K562 (cell line): ENCODE data around the gene GPX5. TPM values are rescaled to one million over a fixed set of nuclear protein-coding genes. Genes with fewer than 3 reads are reported as not detected.

Experiments
- AFF1 ChIP-seq, 2 experiments: fragments of 450-650 bp; IDR thresholded peaks; 2 replicates each; pipeline ENCODE4 v1.6.1; 2018; ENCODE audit warnings: mild to moderate bottlenecking in 2 of 2, low read depth in 1 of 2; ENCODE audit not compliant: partially characterized antibody in 2 of 2
- ARID2 ChIP-seq: fragments of 450-650 bp; IDR thresholded peaks from 2 replicates; pipeline ENCODE4 v1.6.1; 2017; ENCODE audit warnings: antibody characterized with exemption, mild to moderate bottlenecking
- ATF6 ChIP-seq: sonication (generic); formaldehyde crosslinking; IDR thresholded peaks from 2 replicates; pipeline ENCODE4 v1.4.0; 2020; ENCODE audit warnings: mild to moderate bottlenecking, missing genetic modification reagents
- DLX4 ChIP-seq: fragments of 250-450 bp; sonication (Bioruptor Pico); IDR thresholded peaks from 2 replicates; pipeline ENCODE4 v1.6.1; 2021; ENCODE audit warnings: mild to moderate bottlenecking
- IRF1 ChIP-seq: sonication (generic); formaldehyde crosslinking; IDR thresholded peaks from 2 replicates; pipeline ENCODE4 v1.8.0; 2022; ENCODE audit warnings: missing genetic modification reagents, mild to moderate bottlenecking, borderline replicate concordance
- MEIS2 ChIP-seq: fragments of 450-650 bp; IDR thresholded peaks from 2 replicates; pipeline ENCODE4 v1.6.1; 2014; ENCODE audit warnings: mild to moderate bottlenecking; ENCODE audit not compliant: partially characterized antibody
- MLLT1 ChIP-seq, 2 experiments: fragments of 450-650 bp; IDR thresholded peaks; 2 replicates each; pipeline ENCODE4 v1.6.1; 2016
- NCOA1 ChIP-seq: fragments of 450-650 bp; IDR thresholded peaks from 2 replicates; pipeline ENCODE4 v1.6.1; 2016; ENCODE audit warnings: low read depth
- POU5F1 ChIP-seq: fragments of 150-350 bp; IDR thresholded peaks from 2 replicates; pipeline ENCODE4 v1.6.1; 2014; ENCODE audit warnings: borderline replicate concordance, low read length, low read depth, mild to moderate bottlenecking; ENCODE audit not compliant: partially characterized antibody
- PURB ChIP-seq: sonication (generic); formaldehyde crosslinking; IDR thresholded peaks from 2 replicates; pipeline ENCODE4 v1.9.0; 2021; ENCODE audit warnings: low read depth, mild to moderate bottlenecking, missing genetic modification reagents
- RCOR1 ChIP-seq, 2 experiments: IDR thresholded peaks; 2 replicates each; pipeline ENCODE4 v1.6.1; 2012; ENCODE audit warnings: low read depth in 2 of 2, low read length in 2 of 2, borderline replicate concordance in 1 of 2, improper control_type of control experiment in 1 of 2
- THRAP3 ChIP-seq: fragments of 450-650 bp; IDR thresholded peaks from 2 replicates; pipeline ENCODE4 v1.6.1; 2016; ENCODE audit warnings: mild to moderate bottlenecking, inconsistent platforms, borderline replicate concordance
- ZBTB12 ChIP-seq: fragments of 250-450 bp; sonication (Bioruptor Pico); IDR thresholded peaks from 2 replicates; pipeline ENCODE4 v1.4.0; 2020
- ZNF639 ChIP-seq, 2 experiments: fragments of 200-800 bp in 1 of 2; sonication (Bioruptor generic) in 1 of 2; sonication (generic) in 1 of 2; formaldehyde crosslinking in 1 of 2; IDR thresholded peaks in 1 of 2; conservative IDR thresholded peaks in 1 of 2; 2 replicates each; pipeline versions ENCODE4 v1.5.0 to v1.6.1; 2016 to 2020; ENCODE audit warnings: missing compliant biosample characterization in 1 of 2, missing genetic modification characterization in 1 of 2, missing genetic modification reagents in 1 of 2
- polyA plus RNA-seq, 8 experiments: library from polyadenylated mRNA; depleted of rRNA in 4 of 8; stranded (reverse) in 5 of 8; unstranded in 3 of 8; fragments of >200 nt; fragmentation: Nextera tagmentation in 2 of 8; fragmentation: Illumina TruSeq in 1 of 8; extraction: Ambion mirVana in 2 of 8; extraction: Trizol in 1 of 8; gene quantifications; 2 replicates each; pipeline versions ENCODE4 v1.2.1 to v1.2.3, GENCODE V29; 2011 to 2014; ENCODE audit warnings: inconsistent platforms in 1 of 8, missing spikeins in 1 of 8
- total RNA-seq, 7 experiments: library from RNA; depleted of rRNA in 6 of 7; stranded (reverse); fragments of >200 nt in 6 of 7; fragmentation: Illumina TruSeq in 2 of 7; extraction: Trizol in 2 of 7; gene quantifications; 2 replicates each; pipeline versions ENCODE4 v1.2.1 to v1.2.3, GENCODE V29; 2011 to 2021; ENCODE audit warnings: low replicate concordance in 1 of 7

The GPX5 gene
- total and polyA plus RNA-seq, 9 of the 15 experiments (the other 6 are each of a cell fraction or from before 2014, with no cell fraction given): 0.07 to 0.18 (median 0.15) TPM; not detected in 6

GRCh38 chr6:28553384-28553985 is 27.8 kb downstream of the GPX5 start (continued):
- TF ChIP-seq PURB (CRISPR knock-in tag) (no peak), POU5F1 (no peak), ZNF639 (CRISPR knock-in tag; conservative IDR thresholded peaks at IDR 0.05 in 1 of 2, IDR thresholded peaks at IDR 0.05 in 1 of 2) (no peak), NCOA1 (no peak), DLX4 (CRISPR knock-in tag) (no peak), ARID2 (peak; percentile 90), MLLT1 (IDR thresholded peaks at IDR 0.05) (peak; percentile 91 to 92), AFF1 (IDR thresholded peaks at IDR 0.05; ENCODE audit: low read depth in 1 of 2, partially characterized antibody in 2 of 2) (peak; percentile 71 to 73), ATF6 (no peak), IRF1 (CRISPR knock-in tag) (no peak), THRAP3 (0 out of 2 replicates have a peak, but pooled peaks have one; percentile 30), MEIS2 (no peak), RCOR1 (IDR thresholded peaks at IDR 0.05; ENCODE audit: borderline replicate concordance in 1 of 2, low read depth in 2 of 2, low read length in 2 of 2) (no peak), ZBTB12 (no peak)
